Measurements from ENCODE around the gene TMCC1. TPM values are rescaled to one million over a fixed set of nuclear protein-coding genes. Genes with fewer than 3 reads are reported as not detected.
"Not testable (repeated sequence)": the region's sequence is repeated elsewhere in the genome, so short reads cannot be mapped to it uniquely, and the experiment has no call there.

Gene TMCC1
- total RNA-seq, 1 experiment from 2014 or later = 11.1 TPM

GRCh38 chr3:129686941-129687340 is 206.6 kb downstream of the TMCC1 start:
- DNase-seq (ENCODE audit: low spot score) = peak; percentile 27

GRCh38 chr3:129684270-129684669 is 209.2 kb downstream of the TMCC1 start:
- no peak for DNase-seq (ENCODE audit: low spot score)

DNA sequence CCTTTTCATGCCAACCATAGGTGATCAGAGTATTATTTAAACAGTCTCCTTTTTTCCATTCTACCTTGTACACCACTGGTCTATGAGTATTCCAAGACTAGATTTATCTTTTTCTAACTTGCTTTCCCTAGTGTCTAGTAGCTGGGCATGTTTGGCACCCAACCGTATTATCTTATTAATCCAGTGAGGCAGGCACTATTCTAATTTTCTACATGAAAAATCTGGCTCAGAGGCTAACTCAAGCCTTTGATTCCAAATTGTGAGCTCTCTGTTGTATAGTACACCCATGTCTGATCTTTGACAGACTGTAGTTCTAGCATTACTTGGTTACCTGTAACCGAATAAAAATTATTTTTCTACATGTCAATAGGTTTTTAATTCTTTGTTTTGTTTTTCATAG is 210.3 kb downstream of the TMCC1 start:
- DNase-seq (ENCODE audit: low spot score) = no peak

- no peak for DNase-seq (ENCODE audit: low spot score)
These were observed 216.5 kb downstream of the TMCC1 start for GRCh38 chr3:129676985-129677384.

DNA sequence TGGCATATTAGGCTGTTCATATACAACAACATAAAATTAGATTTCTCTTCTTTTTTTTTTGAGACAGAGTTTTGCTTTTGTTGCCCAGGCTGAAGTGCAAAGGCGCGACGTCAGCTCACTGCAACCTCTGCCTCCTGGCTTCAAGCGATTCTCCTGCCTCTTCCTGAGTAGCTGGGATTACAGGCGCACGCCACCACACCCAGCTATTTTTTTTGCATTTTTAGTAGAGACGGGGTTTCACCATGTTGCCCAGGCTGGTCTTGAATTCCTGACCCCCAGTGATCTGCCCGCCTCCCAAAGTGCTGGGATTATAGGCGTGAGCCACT is 218.8 kb downstream of the TMCC1 start:
- DNase-seq (ENCODE audit: low spot score) = not testable (repeated sequence)

GRCh38 chr3:129673897-129674797 is 219.4 kb downstream of the TMCC1 start:
- DNase-seq (ENCODE audit: low spot score) = no peak

DNA sequence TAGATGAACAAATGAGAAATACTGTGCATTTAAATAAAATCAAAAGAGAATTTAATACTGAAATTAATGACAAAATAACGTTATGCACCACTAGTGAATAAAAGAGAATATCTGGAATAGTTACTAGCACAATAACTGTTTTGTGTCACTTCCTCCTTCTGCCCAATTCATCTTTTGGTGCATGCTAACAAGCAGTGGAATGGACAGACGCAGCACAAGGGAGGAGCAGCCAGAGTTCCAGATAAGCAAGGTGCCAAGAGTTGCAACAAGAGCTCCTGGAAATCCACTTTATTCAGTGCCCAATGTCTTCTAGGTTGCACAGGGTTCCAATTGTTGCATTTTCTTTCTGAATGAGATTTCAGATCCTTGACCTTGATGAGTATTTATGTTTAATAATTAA is 220.5 kb downstream of the TMCC1 start:
- DNase-seq (ENCODE audit: low spot score) = no peak

DNA sequence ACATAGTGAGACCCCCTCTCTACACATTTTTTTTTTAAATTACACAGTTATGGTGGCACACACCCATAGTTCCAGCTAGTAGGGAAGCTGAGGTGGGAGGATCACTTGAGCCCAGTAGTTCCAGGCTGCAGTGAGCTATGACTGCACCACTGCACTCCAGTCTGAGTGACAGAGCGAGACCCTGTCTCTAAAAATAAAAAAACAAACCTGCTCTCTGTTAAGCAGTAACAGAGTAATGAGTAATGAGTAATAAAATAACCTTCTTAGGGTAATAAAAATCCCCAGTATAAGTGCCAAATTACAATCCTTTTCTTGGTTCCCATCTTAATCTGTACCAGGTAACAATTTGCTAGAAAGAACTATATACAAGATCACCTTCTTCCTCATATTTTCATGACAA is 221.1 kb downstream of the TMCC1 start:
- no peak for DNase-seq (ENCODE audit: low spot score)

DNA sequence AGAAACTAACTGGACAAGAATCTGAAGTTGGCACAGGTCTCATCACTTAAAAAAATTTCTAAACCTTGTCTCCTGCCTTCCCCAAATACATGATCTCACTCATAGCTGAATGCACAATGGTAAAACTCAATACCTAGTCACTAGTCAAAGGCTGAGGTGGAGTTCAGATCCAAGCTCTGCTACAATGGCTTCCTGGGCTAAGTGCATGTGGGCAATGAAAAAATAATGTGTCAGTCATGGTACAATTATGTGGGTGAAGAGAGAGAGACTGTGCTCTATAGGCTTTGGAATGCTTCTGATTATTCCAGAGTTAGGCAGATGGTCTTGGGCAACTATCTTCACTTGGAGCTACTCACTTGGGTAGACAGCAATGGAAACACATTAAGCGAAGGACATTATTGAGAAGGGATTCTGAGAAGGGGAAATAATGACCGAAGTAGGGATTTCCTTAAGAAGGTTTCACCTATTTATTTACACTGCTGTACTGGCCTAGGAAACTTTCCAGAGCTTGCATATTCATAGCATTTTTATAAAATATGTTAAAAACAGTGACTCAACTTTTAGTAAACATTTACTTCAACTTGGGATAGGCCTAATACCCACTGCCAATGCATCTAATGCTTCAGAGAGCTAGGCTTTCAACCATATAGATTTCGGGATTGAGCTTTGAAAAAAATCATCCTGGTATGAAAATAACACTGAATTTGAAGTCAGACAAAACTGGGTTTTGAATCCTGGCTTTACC is 228.3 kb downstream of the TMCC1 start:
- DNase-seq (ENCODE audit: low spot score) = no peak

DNA sequence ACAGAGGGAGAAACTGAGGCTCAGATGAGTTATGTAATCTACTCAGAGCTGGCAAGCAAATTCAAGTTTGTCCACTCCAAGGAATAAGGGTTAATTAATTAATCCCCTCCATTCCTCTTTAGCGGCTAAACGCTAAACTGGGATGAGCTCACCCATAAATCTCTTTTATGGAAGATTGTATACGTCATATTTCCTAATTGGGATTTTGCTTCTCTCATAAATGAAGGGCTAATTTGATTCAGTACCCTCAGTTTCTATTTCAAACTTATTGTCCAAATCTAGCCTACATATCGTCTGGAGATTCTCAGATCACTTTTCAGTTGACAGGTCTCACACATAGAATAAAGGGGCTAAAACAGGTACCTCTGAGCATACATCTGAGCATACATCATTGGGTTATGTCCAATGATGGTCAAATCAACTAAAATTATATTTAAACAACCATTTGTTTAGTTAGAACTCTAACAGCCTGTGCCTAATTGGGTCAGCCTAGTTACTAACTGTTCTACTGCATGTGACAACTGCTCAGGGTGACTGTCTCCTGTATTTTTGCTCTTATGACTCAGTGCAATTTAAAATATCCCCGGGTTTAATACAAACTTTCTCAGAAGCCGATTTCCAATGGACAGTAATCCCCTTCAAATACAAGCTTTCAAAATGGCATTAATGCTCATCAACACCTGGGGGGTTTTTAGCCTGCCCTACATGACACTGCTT is 229.4 kb downstream of the TMCC1 start:
- no peak for DNase-seq (ENCODE audit: low spot score)

DNA sequence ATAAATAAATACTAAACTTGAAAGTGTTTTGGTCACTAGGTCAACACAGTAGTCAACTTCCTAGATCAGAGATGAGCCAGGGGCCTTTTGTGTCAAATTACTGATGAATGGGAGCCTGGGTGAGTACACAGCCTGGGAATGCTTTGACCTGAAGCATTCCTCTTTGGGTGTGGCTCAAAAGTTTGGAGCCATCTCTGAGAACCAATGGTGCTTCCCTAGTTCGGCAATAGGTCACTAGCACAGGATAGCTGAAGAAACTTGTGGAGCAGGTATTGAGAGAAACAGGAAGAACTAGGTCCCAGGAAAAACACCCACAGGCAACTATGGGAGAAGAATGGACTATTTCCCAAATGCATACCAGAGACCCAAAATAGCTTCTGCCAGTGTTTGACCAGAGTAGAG is 230.5 kb downstream of the TMCC1 start:
- no peak for DNase-seq (ENCODE audit: low spot score)

DNA sequence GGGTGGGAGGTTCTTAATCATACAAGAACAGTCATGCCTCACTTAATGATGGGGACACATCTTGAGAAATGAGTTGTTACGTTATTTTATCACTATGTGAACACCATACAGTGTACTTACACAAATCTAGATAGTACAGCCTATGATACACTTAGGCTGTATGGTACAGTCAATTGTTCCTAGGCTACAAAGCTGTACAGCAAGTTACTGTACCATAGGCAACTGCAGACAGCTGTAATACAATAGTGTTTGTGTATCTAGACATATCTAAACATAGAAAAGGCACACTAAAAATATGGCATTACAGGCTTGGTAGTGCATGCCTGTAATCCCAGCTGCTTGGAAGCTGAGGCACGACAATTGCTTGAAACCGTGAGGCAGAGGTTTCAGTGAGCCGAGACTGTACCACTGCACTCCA is 231.3 kb downstream of the TMCC1 start:
- DNase-seq (ENCODE audit: low spot score) = no peak

- DNase-seq (ENCODE audit: low spot score) = no peak
These were observed 231.7 kb downstream of the TMCC1 start for GRCh38 chr3:129661766-129662165.

- no peak for DNase-seq (ENCODE audit: low spot score)
These were observed 235.2 kb downstream of the TMCC1 start for GRCh38 chr3:129658110-129658843.

GRCh38 chr3:129657261-129658046 is 236.1 kb downstream of the TMCC1 start:
- no peak for DNase-seq (ENCODE audit: low spot score)

DNA sequence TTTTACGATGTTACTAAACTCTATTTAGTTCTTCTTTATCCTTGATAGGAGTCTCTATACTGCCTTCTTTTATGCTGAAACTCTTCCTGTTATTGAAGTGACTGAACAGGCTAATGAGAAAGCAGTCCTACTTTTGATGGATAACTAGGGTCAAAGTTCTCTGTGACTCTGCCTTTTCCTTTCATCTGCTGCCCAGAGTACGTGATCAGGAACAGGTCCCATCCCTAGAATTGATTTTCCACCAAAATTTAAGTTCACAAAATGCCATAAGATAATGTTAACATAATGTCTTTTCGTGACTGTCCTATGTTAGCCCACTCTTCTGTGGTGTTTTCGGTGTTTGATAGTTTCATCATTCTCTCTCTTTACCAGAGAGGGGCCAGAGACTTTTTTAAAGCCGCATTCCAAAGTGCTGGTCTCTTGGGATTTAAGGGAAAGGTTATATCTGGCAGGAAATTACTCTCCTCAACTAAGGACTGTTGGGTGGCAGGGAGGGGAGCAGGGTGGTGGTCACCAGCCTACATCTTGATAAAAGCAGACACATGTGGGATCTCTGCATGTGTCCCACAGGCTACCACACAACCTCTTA is 236.8 kb downstream of the TMCC1 start:
- no peak for DNase-seq (ENCODE audit: low spot score)

GRCh38 chr3:129655291-129655700 is 238.2 kb downstream of the TMCC1 start:
- DNase-seq (ENCODE audit: low spot score) = no peak

DNA sequence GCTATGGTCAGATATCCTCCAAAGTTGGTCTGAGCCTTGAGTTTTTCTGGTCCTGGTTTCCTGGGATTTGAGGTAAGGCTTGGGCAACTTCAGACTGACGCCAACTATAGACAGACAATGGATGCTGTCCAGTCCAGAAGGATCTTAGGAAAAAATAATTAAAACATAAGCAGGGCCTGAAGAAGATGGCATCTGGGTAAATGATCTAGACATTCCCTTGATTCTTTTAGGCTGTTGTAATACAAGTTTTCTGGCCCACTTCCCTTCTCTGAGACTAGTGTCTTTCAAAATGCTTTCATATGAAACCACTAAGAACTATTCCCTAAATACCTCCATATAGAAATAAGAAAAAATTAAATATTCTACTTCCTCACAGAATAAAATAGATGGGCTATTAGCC is 239.4 kb downstream of the TMCC1 start:
- DNase-seq (ENCODE audit: low spot score) = no peak

DNA sequence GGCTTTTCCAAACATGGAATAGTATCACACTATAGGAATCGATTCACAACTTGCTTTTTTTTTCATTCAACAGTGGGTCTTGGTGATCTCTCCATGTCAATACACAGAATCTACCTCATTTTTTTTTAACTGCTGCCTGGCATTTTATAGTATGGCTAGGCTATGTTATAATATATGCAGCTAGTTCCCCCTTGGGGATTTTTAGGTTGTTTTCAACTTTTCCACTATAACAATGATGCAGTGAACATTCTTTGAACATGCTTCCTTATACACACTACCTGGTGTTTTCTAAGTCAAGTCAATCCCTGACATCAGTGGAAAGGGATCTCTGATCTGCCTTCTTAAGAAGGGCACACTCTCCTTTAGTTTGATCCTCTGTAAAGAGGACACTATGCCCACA is 240.5 kb downstream of the TMCC1 start:
- DNase-seq (ENCODE audit: low spot score) = no peak

GRCh38 chr3:129651435-129652202 is 241.9 kb downstream of the TMCC1 start:
- peak; percentile 93 for DNase-seq (ENCODE audit: low spot score)
